SK-N-SH treated with all-trans-retinoic acid at 6 μM for 48 hours (cell line): ENCODE measurements around the gene SLC47A2.

Source experiments
- ATAC-seq: fragments of 200-7000 bp; cut with Tn5 transposase; 3 replicates; pipeline ENCODE4 v1.9.1; 2020; ENCODE audit warnings: mild to moderate bottlenecking, moderate library complexity
- ARNTL ChIP-seq: fragments of 450-650 bp; formaldehyde crosslinking; IDR thresholded peaks from 2 replicates; pipeline ENCODE4 v1.5.0; 2020; ENCODE audit warnings: low read depth, mild to moderate bottlenecking, moderate library complexity, borderline replicate concordance
- BACH2 ChIP-seq: fragments of 250-450 bp; sonication (Bioruptor Pico); IDR thresholded peaks from 2 replicates; pipeline ENCODE4 v1.9.0; 2021; ENCODE audit warnings: mild to moderate bottlenecking, borderline replicate concordance
- ESRRG ChIP-seq: fragments of 250-450 bp; sonication (Bioruptor Pico); IDR thresholded peaks from 2 replicates; pipeline ENCODE4 v1.6.1; 2021; ENCODE audit warnings: mild to moderate bottlenecking
- ISL1 ChIP-seq: fragments of 250-450 bp; sonication (Bioruptor Pico); IDR thresholded peaks from 2 replicates; pipeline ENCODE4 v2.1.2; 2022; ENCODE audit warnings: mild to moderate bottlenecking, moderate library complexity
- OSR1 ChIP-seq: fragments of 250-450 bp; sonication (Bioruptor Pico); IDR thresholded peaks from 2 replicates; pipeline ENCODE4 v1.8.0; 2022; ENCODE audit warnings: moderate library complexity, mild to moderate bottlenecking, inconsistent platforms
- PPARA ChIP-seq: fragments of 250-450 bp; sonication (Bioruptor Pico); IDR thresholded peaks from 2 replicates; pipeline ENCODE4 v1.5.0; 2020; ENCODE audit warnings: mild to moderate bottlenecking, borderline replicate concordance
- RARB ChIP-seq: fragments of 250-450 bp; sonication (Bioruptor Pico); IDR thresholded peaks from 2 replicates; pipeline ENCODE4 v1.8.0; 2021; ENCODE audit warnings: mild to moderate bottlenecking, moderate library complexity
- TCF4 ChIP-seq: fragments of 250-450 bp; sonication (Bioruptor Pico); IDR thresholded peaks from 2 replicates; pipeline ENCODE4 v1.8.0; 2021; ENCODE audit warnings: mild to moderate bottlenecking, moderate library complexity, borderline replicate concordance
- TOX ChIP-seq: fragments of 250-450 bp; sonication (Bioruptor Pico); IDR thresholded peaks from 2 replicates; pipeline ENCODE4 v1.8.0; 2021; ENCODE audit warnings: mild to moderate bottlenecking, moderate library complexity, borderline replicate concordance
- ZC3H10 ChIP-seq: fragments of 250-450 bp; sonication (Bioruptor Pico); IDR thresholded peaks from 2 replicates; pipeline ENCODE4 v1.5.1; 2021; ENCODE audit warnings: mild to moderate bottlenecking, moderate library complexity
- ZFP3 ChIP-seq: fragments of 250-450 bp; sonication (Bioruptor Pico); IDR thresholded peaks from 2 replicates; pipeline ENCODE4 v1.5.0; 2020; ENCODE audit warnings: mild to moderate bottlenecking, moderate library complexity
- ZNF565 ChIP-seq: fragments of 450-650 bp; formaldehyde crosslinking; conservative IDR thresholded peaks from 2 replicates; pipeline ENCODE4 v1.5.0; 2020; ENCODE audit warnings: low read depth, mild to moderate bottlenecking, moderate library complexity
- ZNF70 ChIP-seq: fragments of 450-650 bp; formaldehyde crosslinking; IDR thresholded peaks from 2 replicates; pipeline ENCODE4 v1.5.0; 2020; ENCODE audit warnings: mild to moderate bottlenecking, moderate library complexity
- TF ChIP-seq, protein P1 (sequence below): fragments of 250-450 bp; sonication (Bioruptor Pico); IDR thresholded peaks from 2 replicates; pipeline ENCODE4 v1.8.0; 2021; ENCODE audit warnings: low read depth, mild to moderate bottlenecking, moderate library complexity, borderline replicate concordance
- TF ChIP-seq, protein P2 (sequence below): fragments of 250-450 bp; sonication (Bioruptor Pico); IDR thresholded peaks from 2 replicates; pipeline ENCODE4 v1.5.0; 2020; ENCODE audit warnings: mild to moderate bottlenecking, moderate library complexity
- TF ChIP-seq, protein P3 (sequence below): fragments of 250-450 bp; sonication (Bioruptor Pico); IDR thresholded peaks from 2 replicates; pipeline ENCODE4 v1.8.0; 2020; ENCODE audit warnings: mild to moderate bottlenecking, moderate library complexity, borderline replicate concordance
- TF ChIP-seq, protein P4 (sequence below): fragments of 250-450 bp; sonication (Bioruptor Pico); IDR thresholded peaks from 2 replicates; pipeline ENCODE4 v1.5.1; 2021; ENCODE audit warnings: mild to moderate bottlenecking, moderate library complexity

SLC47A2 gene

DNA sequence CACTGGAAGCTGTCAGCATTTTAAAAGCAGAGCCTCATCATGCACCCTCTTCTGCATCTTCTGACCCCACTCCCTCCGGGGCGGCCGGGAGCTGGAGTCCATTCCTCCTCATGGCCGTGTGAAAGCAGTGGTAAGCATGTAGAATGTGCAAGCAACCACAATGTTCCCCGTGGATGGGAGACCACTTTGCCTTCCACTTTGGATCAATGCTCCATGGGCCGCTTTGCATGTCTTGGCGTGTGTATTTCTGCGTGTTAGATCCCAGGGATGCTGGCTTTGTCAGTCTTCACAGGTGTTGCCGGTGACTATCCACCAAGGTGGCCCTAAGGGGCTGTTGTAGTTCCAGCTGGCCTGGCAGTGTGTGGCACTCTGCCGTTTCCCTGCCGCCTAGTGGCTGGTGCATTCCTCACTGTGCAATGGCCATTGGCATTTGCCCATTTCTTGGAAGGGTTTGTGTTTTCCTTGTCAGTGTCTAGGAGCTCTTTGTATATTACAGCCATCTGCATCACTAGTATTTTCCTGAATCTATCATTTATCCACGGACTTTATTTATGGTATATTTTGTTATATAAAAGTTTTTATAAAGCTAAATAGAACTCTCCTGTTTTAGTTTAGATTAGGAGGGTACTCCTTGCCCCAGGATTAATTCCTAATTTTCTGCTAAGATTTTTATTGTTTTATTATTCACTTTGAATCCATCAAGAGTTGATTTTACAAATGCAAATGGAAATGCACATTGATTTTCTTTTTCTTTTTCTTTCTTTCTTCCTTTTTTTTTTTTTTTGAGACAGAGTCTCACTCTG is 37.5 kb upstream of the SLC47A2 start:
- TF ChIP-seq, protein P1, sequence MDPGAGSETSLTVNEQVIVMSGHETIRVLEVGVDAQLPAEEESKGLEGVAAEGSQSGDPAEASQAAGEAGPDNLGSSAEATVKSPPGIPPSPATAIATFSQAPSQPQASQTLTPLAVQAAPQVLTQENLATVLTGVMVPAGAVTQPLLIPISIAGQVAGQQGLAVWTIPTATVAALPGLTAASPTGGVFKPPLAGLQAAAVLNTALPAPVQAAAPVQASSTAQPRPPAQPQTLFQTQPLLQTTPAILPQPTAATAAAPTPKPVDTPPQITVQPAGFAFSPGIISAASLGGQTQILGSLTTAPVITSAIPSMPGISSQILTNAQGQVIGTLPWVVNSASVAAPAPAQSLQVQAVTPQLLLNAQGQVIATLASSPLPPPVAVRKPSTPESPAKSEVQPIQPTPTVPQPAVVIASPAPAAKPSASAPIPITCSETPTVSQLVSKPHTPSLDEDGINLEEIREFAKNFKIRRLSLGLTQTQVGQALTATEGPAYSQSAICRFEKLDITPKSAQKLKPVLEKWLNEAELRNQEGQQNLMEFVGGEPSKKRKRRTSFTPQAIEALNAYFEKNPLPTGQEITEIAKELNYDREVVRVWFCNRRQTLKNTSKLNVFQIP (CRISPR knock-in tag) = no peak
- no peak for TF ChIP-seq ZFP3 (CRISPR knock-in tag)
- no peak for TF ChIP-seq ZC3H10 (CRISPR knock-in tag)
- TF ChIP-seq ISL1 (CRISPR knock-in tag) = no peak
- TF ChIP-seq PPARA (CRISPR knock-in tag) = no peak
- no peak for TF ChIP-seq TOX
- TF ChIP-seq, protein P2, sequence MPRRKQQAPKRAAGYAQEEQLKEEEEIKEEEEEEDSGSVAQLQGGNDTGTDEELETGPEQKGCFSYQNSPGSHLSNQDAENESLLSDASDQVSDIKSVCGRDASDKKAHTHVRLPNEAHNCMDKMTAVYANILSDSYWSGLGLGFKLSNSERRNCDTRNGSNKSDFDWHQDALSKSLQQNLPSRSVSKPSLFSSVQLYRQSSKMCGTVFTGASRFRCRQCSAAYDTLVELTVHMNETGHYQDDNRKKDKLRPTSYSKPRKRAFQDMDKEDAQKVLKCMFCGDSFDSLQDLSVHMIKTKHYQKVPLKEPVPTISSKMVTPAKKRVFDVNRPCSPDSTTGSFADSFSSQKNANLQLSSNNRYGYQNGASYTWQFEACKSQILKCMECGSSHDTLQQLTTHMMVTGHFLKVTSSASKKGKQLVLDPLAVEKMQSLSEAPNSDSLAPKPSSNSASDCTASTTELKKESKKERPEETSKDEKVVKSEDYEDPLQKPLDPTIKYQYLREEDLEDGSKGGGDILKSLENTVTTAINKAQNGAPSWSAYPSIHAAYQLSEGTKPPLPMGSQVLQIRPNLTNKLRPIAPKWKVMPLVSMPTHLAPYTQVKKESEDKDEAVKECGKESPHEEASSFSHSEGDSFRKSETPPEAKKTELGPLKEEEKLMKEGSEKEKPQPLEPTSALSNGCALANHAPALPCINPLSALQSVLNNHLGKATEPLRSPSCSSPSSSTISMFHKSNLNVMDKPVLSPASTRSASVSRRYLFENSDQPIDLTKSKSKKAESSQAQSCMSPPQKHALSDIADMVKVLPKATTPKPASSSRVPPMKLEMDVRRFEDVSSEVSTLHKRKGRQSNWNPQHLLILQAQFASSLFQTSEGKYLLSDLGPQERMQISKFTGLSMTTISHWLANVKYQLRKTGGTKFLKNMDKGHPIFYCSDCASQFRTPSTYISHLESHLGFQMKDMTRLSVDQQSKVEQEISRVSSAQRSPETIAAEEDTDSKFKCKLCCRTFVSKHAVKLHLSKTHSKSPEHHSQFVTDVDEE (CRISPR knock-in tag) = no peak
- no peak for TF ChIP-seq BACH2 (CRISPR knock-in tag)
- no peak for TF ChIP-seq RARB
- TF ChIP-seq, protein P3, sequence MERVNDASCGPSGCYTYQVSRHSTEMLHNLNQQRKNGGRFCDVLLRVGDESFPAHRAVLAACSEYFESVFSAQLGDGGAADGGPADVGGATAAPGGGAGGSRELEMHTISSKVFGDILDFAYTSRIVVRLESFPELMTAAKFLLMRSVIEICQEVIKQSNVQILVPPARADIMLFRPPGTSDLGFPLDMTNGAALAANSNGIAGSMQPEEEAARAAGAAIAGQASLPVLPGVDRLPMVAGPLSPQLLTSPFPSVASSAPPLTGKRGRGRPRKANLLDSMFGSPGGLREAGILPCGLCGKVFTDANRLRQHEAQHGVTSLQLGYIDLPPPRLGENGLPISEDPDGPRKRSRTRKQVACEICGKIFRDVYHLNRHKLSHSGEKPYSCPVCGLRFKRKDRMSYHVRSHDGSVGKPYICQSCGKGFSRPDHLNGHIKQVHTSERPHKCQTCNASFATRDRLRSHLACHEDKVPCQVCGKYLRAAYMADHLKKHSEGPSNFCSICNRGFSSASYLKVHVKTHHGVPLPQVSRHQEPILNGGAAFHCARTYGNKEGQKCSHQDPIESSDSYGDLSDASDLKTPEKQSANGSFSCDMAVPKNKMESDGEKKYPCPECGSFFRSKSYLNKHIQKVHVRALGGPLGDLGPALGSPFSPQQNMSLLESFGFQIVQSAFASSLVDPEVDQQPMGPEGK (CRISPR knock-in tag) = no peak
- TF ChIP-seq TCF4 = no peak
- no peak for TF ChIP-seq ARNTL (CRISPR knock-in tag)
- peak; percentile 77 for ATAC-seq

DNA sequence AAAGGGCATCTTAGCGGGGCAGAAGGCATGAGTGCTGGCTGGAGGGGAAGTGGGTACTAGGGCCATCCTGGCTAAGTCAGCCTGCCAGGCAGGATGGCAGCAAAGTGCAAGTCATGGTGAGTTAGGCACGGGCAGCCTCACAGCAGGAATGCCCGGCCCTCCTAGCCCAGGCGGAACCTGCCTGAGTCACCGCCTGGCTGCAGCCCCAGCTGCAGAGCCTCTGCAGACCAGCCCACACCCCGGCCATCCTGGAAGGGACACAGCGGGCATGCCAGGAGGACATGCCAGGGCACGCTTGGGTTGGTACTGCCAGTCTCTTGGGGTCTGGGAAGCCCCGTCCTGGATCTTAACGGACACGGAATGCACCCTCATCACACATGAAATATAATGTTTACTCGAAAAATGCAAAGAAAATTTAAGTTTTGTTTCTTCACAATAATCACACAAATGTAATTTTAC is 36.7 kb upstream of the SLC47A2 start:
- peak; percentile 99 for ATAC-seq
- TF ChIP-seq ZFP3 (CRISPR knock-in tag) = peak; percentile 80
- TF ChIP-seq TCF4 = no peak
- TF ChIP-seq, protein P3 (CRISPR knock-in tag) = no peak
- no peak for TF ChIP-seq ZC3H10 (CRISPR knock-in tag)

DNA sequence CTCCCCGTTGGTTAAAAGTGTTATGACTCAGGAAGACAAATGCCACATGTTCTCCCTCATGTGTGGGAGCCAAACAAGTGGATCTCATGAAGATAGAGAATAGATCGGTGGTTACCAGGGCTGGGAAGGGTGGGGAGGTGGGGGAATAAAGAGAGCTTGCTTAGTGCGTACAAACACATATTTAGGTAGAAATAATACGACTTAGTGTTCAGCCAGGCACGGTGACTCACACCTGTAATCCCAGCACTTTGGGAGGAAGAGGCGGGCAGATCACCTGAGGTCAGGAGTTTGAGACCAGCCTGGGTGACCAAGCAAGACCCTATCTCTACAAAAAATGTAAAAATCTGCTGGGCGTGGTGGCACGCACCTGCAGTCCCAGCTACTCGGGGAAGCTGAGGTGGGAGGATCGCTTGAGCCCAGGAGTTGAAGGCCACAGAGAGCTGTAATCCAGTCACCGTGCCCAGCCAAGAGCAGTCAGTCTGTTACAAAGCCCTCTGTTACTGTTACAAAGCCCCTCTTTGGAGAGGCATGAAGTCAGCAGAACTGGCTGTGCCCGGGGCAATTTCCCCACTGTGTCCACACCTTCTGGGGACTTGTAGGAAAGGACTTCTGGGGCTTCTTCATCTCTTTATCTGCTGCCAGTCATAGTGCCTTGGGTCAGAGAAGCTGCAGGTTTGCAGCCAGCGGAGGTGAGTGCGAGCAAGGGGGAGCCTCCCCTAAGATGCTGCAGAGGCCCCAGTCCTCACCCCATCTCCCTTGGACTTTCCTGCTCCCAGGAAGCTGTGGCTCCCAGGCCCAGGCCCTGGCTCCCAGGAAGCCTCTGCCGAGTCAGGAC is 36.0 kb upstream of the SLC47A2 start:
- ATAC-seq = no peak; the same call in 2 of the 3 replicates
- TF ChIP-seq ZNF70 (CRISPR knock-in tag) (no peak), BACH2 (CRISPR knock-in tag) (no peak)

DNA sequence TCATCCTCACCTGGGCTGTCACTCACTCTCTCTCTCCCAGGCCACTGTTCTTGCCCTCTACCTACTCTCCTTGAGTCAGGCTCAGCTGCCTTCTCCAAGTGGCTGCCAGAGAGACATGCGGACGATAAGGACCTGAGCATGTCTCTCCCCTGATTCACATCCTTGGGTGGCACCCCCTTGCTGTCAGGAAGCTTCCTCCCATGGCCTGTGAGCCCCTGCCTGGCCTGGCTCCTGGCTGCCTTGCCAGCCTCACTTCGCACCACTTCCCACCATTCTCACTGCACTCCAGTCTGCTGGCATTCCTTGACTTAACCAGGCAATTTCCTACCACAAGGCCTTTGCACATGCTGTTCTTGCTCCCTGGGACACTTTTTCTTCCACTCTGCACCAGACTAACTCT is 34.5 kb upstream of the SLC47A2 start:
- no peak for ATAC-seq
- TF ChIP-seq TOX = no peak
- no peak for TF ChIP-seq ESRRG
- no peak for TF ChIP-seq ZFP3 (CRISPR knock-in tag)
- no peak for TF ChIP-seq ISL1 (CRISPR knock-in tag)
- TF ChIP-seq, protein P2 (CRISPR knock-in tag) = no peak
- no peak for TF ChIP-seq OSR1 (CRISPR knock-in tag)
- TF ChIP-seq ZNF565 (CRISPR knock-in tag) = no peak
- no peak for TF ChIP-seq ZC3H10 (CRISPR knock-in tag)
- no peak for TF ChIP-seq ARNTL (CRISPR knock-in tag)
- no peak for TF ChIP-seq TCF4
- no peak for TF ChIP-seq PPARA (CRISPR knock-in tag)
- TF ChIP-seq, protein P4, sequence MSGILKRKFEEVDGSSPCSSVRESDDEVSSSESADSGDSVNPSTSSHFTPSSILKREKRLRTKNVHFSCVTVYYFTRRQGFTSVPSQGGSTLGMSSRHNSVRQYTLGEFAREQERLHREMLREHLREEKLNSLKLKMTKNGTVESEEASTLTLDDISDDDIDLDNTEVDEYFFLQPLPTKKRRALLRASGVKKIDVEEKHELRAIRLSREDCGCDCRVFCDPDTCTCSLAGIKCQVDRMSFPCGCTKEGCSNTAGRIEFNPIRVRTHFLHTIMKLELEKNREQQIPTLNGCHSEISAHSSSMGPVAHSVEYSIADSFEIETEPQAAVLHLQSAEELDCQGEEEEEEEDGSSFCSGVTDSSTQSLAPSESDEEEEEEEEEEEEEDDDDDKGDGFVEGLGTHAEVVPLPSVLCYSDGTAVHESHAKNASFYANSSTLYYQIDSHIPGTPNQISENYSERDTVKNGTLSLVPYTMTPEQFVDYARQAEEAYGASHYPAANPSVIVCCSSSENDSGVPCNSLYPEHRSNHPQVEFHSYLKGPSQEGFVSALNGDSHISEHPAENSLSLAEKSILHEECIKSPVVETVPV (CRISPR knock-in tag) = no peak
- no peak for TF ChIP-seq RARB
